ENCODE results near the gene PRRT4.

Gene PRRT4

DNA sequence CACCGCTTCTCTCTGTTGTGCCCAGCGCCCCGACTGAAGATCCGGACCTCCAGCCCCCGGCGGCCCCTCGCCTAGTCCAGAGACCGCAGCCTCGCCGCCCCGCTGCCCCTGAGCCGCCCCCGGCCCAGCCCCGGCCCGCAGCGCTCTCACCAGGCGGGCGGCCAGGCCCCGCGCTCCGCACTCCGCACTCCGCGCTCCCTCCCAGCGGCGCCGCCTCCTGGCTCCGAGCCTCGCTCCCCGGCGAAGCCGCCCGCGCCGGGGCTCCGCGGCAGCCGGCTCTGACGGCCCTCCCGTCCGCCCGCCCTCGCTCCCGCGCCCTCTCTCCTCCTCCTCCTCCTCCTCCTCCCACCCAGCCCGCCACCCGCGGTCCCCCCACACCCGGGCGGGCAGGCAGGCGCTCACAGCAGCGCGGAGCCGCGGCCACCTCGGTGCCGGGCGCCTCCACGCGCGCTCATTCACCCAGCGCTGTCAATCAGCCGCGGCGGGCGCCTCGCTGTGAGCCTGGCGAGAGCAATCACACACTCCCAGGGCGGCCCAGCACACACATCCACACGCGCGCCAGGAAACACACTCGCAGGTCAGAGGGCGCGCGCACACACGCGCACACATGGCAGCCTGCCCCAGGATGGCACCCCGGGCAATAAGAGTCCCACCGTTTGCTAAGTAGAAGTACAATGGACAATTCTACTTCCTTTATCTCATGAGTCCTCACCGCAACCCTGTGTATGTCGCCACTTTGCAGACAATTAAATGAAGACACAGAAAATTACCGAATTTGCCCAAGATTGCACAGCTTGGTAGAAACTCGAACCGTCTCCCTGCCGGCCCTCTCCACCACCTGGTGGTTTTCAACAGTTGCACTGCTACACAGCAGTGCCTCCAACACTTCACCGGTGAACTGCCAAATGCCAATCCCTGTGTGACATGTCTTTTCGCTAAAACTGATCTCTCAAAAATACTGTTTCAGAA lies at the start of gene PRRT4:
Gene PRRT4, minus strand, starts transcription at position 280 of the 969 bp plus-strand sequence.
- DNase-seq (ENCODE audit: low read depth in 2 of 2), result no peak

DNA sequence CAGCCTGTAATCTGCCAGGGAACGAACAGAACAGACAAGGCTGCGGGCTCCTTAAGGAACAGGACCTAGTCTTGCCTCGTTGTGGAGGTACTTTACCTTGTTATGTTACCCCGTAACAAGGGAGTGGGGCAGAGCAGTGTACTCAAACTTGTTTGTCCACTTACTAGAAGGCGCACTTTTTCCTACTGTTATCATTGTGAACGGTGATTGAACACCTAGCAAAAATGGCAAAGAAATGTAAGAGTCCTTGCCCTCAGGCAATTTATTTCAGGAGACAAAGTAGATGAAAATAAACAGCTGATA lies 48.9 kb upstream of the PRRT4 start:
- no peak for DNase-seq (ENCODE audit: low read depth in 2 of 2)

DNA sequence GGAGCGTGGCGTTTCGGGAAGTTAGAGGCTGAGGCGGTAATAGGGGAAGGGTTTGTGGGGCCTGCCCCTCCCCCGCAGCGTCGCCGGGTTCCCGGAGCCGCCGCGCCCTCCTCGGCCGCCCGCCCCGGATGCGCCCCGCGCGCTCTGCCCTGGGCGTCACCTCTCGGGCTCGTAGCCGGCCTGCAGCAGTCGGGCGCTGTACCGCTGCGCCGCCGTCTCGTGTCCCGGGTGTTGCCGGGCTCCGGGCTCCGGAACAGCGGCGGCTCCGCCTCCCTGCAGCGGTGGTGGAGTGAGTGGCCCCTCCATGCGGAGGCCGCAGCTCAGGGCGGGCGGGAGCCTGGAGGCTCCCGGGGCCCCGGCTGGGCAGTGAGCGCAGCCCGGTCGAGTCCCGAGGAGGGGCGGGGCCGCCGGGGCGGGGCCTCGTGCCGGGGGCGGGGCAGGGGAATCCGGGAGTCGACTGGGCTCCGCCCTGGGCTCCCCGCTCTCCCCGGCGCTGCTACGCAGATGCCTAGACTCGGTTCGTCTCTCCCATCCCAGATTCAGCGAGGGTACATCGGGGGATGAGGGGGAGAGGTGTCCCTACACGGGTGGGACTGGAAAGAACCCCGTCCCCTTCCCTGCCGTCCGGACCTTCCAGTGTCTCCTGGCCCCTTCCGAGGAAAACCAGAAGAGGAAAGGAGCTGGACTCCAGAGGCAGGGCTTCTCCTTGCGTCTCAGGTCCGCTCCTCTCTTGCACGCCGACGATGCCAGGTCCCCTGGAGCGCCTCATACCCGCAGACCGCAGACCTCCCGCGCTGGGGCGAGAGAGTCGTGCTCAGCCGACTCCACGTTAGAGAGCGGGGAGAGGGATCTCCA lies 48.3 kb upstream of the PRRT4 start, which contains the start of gene IMPDH1:
Gene IMPDH1, minus strand, starts transcription at position 387 of the 855 bp plus-strand sequence. Its CDS starts 81 bp downstream, at position 306.
- peak; percentile 62 to 77 for DNase-seq (ENCODE audit: low read depth in 2 of 2)

- no peak for DNase-seq (ENCODE audit: low read depth in 2 of 2)
Observed at GRCh38 chr7:128408709-128409595, 47.5 kb upstream of the PRRT4 start.

DNA sequence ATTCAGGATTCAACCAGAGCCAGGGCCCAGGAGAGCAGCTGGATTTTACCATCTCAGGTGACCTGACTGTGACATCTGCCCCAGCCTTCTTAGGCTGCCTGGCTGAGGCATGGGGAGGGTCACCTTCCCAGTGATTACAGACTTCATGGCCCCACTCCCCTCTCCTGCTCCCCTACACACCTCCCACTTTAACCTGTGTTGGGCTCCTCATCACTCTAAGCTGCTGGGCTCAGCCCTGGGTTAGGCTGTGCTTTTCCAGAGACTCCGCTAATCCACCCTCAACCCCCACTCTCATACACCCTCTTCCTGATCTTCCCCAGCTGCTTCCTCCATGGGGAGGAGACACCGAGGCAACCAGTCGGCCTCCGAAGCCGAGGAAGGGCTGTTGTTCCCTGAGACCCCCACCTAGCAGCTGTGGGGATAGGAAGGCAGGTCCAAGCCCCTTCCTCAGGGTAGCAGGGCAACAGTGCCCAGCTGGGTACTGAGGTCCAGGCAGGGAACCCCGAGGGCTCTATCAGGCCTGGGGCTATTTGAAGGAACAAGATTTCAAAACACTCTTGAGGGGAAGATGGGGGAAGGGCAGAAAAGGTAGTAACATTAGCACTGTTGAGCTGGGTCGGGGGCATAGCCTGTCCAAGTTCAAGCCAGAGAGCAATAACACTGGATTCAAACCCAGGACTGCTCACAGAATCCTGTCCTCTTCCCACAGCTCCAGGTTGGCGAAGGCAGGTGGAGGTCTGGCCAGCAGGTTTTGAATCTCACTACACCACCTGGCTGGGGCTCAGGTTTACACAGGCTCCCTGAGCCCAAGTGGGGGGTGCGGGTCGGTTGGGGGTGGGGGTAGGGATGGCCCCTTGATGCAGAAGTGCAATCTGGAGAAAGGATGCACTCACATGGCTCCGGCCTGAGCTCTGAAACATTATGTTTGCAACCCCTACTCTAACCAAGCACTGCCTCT lies 46.5 kb upstream of the PRRT4 start:
- DNase-seq (ENCODE audit: low read depth in 2 of 2), result no peak

DNA sequence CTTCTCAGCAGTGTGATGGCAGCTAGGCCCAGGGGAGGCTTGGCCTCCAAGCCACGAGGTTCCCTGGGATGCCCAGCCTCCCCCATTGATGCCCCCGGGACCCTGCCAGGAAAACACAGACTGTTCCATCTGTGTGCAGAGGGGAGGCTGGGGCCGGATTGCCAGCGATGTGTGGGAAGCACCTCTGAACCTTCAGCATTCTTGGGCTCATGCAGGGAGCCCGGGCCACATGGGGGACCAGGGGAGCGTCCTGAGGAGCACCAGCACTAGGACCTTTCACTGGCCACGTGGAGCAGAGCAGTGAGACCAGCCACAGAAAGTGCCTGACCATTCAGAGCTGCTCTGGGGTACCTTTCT lies 45.7 kb upstream of the PRRT4 start:
- no peak for DNase-seq (ENCODE audit: low read depth in 2 of 2)

DNA sequence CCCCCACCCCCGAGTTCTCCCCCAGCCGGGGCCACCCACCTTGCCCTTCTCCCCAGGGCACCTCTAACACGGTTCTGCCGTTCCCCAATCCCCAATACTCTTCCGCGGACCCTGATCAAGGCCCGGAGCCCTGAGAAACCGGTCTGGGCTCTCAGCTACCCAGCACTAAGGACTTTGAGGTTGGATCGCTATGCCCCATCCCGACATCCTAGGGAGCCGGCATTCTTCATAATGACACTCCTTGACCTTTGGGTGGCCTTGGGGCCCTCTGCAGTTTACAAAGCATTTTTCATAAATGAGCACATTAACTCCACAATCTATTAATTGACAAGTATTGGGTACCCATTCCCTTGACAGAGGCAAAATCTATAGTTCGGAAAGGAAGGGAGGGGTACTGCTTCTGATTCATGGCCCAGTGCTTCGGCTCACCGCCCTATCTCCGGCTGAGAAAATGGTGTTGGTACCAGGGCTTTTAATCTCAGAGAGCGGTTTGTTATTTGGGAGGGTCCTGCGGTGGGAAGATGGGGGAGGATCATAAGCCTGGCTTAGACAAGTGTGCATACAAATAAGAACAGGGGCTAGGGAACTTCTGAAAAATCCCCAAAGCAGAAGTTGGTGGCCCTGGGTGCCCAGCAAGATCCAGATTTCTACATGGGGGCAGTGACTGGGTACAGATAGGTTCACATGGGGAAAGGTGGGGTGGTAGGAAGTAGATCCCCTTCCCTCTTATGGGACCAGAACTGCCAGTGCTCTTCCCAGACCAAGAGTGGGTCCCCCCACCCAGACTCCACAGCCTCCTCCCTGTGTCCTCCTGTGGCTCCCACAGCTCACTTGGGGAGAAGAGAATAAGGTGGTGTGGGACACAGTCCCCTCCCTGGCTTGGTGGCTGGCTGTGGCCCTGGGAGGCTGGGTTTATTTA lies 45.1 kb upstream of the PRRT4 start:
- no peak for DNase-seq (ENCODE audit: low read depth in 2 of 2)

GRCh38 chr7:128405471-128406313 lies 44.2 kb upstream of the PRRT4 start:
- peak; percentile 27 to 52 for DNase-seq (ENCODE audit: low read depth in 2 of 2)

DNA sequence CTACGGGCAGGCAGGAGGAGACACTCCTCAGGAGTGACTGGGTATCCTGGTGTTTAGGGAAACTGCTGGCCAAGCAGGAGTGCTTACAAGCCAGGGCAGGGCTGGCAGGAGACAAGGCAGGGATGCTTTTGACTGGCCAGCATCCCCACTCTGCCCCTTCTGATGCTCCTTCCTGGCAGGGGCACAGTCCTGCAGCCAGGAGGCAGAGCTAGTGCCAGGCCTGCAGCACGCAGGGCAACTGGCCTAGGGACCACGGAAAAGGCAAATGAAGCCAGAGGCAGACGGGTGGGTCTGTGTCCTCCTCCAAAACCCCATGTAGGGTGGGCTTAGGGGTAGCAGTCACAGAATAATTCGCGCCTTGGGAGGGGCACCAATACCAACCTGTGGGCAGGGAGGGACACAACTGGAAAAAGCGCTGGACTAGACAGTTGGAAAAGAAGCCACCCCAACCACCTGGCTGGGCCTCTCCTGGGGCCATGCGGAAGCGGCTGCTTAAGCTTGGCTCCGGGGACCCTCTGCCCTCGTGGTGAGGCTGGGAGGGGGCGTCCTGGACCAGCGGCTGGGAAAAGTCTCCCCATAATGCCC lies 43.5 kb upstream of the PRRT4 start:
- no peak for DNase-seq (ENCODE audit: low read depth in 2 of 2)

GRCh38 chr7:128404143-128404681 lies 42.7 kb upstream of the PRRT4 start:
- DNase-seq (ENCODE audit: low read depth in 2 of 2), result no peak

DNA sequence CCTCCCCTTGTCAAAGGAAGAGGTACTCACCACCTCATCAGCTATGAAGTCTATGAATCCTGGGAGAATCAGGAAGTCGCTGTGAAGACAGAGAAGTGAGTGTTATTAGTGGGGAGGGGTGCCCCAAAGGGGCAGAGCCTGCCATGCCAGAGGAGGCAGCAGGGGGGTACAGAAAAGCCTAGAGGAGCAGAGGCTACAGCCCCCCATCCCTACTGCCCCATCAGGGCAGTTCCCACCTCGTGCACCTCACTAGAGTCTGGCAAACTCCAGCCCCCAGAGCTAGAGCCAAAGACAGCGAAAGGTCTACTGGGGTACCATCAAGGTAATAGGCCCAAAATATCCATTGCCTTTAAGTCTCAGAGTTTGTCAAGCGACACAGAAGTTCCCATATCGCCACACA lies 42.2 kb upstream of the PRRT4 start:
- DNase-seq (ENCODE audit: low read depth in 2 of 2), result no peak

GRCh38 chr7:128402356-128402755 lies 40.9 kb upstream of the PRRT4 start:
- DNase-seq (ENCODE audit: low read depth in 2 of 2), result no peak

DNA sequence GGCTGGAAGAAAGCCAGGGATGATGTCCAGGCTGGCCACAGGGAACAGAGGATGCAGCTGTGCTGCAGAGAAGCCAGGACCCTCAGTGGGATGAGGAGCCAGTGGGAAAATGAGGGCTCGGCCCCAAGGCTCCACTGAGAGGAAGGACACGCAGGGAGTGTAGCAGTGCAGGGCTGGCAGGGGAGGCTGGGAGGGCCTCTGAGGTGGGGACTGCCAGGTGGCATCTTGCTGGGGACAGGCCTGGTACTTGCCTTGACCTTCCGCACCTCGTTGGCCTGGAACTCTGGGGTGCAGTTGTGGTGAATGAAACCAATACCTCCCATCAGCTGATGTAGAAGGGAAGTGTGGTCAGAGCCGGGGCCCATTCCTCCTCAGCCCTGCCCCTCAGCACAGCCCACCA lies 39.1 kb upstream of the PRRT4 start:
- DNase-seq (ENCODE audit: low read depth in 2 of 2), result no peak

- DNase-seq (ENCODE audit: low read depth in 2 of 2), result no peak
Observed at GRCh38 chr7:128399991-128400390, 38.5 kb upstream of the PRRT4 start.

DNA sequence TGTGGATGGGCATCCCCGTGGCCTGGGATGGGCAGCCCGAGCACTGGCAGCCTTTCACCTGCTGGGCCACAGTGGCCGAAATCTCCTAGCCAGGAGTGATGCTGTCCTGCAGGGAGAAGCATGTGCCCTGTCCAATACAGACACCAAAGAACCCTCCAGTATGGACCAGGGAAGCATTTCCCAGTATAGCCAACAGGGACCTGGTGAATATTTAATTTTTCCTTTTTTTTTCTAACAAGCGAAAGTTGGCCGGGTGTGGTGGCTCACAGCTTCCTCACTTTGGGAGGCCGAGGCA lies 37.3 kb upstream of the PRRT4 start:
- no peak for DNase-seq (ENCODE audit: low read depth in 2 of 2)

- no peak for DNase-seq (ENCODE audit: low read depth in 2 of 2)
Observed at GRCh38 chr7:128398016-128398840, 36.7 kb upstream of the PRRT4 start.

DNA sequence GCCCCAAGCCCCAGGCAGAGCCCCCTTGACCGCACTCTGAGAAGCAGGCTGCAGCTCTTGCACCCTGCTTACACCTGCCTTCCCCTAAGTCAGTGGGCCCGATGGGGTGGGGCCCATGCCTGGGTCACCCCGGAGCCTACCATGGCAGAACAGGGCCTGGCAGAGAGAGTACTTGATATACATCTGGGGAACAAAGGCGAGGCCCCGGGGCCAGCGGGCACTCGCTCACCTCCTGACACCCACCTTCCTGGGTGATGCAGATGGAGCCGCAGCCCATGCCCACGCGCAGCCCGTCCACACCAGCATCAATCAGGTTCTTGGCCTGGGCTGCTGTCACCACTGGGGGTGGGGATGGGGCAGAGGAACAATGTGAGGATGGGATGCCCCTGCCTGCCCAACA lies 34.9 kb upstream of the PRRT4 start:
- no peak for DNase-seq (ENCODE audit: low read depth in 2 of 2)

Data from stimulated activated CD8-positive, alpha-beta memory T cell treated with anti-CD3 and anti-CD28 coated beads, Interleukin-15, amount 100 ng/mL, for 4 hours (primary cell).